Daoy (cell line): ENCODE measurements around the gene PRSS2. TPM values are rescaled to one million over a fixed set of nuclear protein-coding genes. Genes with fewer than 3 reads are reported as not detected.

ENCODE experiments used
- total RNA-seq: library from RNA; depleted of rRNA; stranded (reverse); fragments of >200 nt; shearing (Covaris generic); gene quantifications from 2 replicates; pipeline ENCODE4 v1.2.3, GENCODE V29; 2014; rRNA removed

Gene PRSS2
- total RNA-seq, 1 experiment from 2014 or later = not detected

Other genes starting within 250 kb of the PRSS2 start
- gene PRSS1, start 21.5 kb upstream of the PRSS2 start, total RNA-seq = not detected in 2 replicates
- 12.9 and 20.4 TPM in 2 replicates for gene EPHB6, start 84.1 kb downstream of the PRSS2 start, total RNA-seq
- not detected in 2 replicates for gene TRPV6, start 114.8 kb downstream of the PRSS2 start, total RNA-seq
- 0.06 TPM in 1 of 2 replicates, not detected in the other for gene TRPV5, start 162.8 kb downstream of the PRSS2 start, total RNA-seq
- gene LLCFC1, start 168.5 kb downstream of the PRSS2 start, total RNA-seq = not detected in 2 replicates
- gene KEL, start 191.4 kb downstream of the PRSS2 start, total RNA-seq = 0.36 TPM in 1 of 2 replicates, not detected in the other